ENCODE measurements around the gene COL6A3.

GRCh38 chr2:237351046-237351445, 62.9 kb downstream of the COL6A3 start:
- TF ChIP-seq CTCF (IDR thresholded peaks at IDR 0.05; ENCODE audit: low read depth, low read length, poor library complexity, severe bottlenecking) (no peak), EZH2phosphoT487 (IDR thresholded peaks at IDR 0.05; ENCODE audit: borderline replicate concordance, low read length) (no peak)

Data from DOHH2 (cell line).